A204.1 (cell line): ENCODE data around the gene ANK3.

ENCODE experiments used
- FAIRE-seq: peaks from 2 replicates; lab custom pipeline; 2012; peaks lifted over from hg19 to GRCh38; lab: Jason Lieb, UNC

The ANK3 gene

DNA sequence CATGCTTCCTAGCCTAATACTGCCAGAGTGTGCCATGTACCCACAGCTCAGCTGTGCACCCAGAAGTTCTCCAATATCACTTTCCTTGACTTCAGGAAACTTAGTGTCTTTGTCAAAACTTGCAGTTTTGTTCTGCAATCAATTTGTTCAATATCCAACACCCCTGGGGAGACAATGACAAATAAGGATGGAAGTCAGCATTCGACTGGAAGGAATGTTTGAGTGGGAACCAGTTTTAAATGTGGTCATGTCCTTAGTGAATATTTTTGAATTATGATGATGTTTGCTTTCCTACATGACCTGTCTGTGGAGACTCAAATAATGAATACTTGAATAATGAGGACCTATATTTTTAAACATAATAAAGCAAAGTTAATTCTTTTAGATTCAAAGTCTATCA lies 112.0 kb downstream of the ANK3 start:
- FAIRE-seq = no peak

DNA sequence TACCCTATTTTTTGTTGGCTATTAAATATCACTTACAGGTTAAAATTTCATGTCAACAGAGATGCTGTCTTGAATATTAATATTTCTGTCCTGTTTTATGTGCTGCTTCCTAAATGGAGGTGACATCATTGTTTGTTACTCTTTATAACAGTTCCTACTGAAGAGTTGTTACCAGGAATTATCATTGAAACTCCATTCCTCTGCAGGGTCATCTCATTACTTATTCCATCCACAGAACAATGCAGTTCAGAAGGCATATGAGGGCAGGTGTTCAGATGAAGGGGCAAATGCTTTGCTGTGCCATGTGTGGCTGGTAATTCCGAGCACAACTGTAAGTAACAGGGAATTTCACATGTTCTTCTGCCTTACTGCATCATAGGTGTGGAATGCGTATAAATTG lies 113.4 kb downstream of the ANK3 start:
- FAIRE-seq = no peak

DNA sequence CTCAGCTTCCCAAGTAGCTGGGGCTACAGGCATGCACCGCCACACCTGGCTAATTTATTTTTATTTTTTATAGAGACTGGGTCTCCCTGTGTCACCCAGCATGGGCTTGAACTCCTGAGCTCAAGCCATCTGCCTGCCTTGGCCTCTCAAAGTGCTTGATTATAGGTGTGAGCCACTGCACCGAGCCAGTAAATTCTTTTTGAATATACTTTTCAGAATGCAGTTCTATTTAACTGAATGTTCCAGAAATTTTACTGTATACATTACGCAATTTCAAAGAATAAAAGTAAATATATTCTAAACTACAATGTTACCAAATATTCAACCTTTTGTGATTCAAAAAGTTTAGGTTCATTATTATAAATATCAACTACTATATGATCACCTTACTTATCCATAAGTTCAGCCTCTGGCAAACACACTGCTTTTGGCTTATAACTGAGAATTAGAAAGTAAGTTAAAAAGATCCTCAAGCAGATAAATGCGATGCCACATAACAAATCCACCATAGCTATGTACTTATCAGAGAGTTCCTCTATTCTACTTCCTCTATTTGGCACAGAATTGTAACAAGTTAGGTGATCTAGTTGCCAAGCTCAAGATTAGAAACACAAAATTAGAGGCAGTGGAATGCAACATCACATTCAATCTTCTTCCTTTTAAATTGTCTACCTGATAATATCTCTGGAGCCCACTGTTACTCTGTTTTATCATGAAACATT lies 118.2 kb downstream of the ANK3 start:
- no peak for FAIRE-seq

DNA sequence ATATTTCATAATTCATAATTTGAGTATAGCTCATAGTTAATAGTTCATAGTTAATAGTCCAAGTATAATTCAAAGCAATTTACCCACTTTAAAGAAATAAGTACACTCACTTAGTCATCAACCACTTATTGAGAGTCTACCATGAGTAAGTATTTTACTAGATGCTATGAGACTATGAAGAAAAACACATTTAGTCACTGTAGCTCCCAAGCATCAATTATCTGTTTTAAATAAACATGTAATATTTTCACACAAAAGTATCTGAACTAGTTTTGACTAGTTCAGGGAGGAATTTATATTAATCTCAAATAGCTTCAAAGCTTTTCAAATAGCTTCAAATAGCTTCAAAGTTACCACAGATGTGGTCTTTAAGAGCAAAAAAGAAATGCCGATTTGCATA lies 119.2 kb downstream of the ANK3 start:
- FAIRE-seq = no peak

DNA sequence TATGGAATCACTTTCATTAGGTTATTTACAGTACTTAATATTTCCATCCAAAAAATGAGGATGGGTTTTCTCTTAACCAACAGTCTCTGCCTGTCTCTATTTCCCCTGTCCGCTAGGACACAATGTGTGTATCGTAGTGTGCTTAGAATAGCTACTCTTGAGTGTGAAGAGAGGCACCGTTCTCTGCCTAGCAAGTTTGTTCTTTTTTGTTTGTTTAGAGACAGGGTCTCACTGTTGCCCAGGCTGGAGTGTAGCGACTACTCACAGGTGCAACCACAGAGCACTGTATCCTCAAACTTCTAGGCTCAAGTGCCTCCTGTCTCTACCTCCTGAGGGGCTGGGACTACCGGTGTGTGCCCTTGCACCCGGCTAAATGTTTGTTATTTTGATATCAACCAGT lies 121.9 kb downstream of the ANK3 start:
- no peak for FAIRE-seq

DNA sequence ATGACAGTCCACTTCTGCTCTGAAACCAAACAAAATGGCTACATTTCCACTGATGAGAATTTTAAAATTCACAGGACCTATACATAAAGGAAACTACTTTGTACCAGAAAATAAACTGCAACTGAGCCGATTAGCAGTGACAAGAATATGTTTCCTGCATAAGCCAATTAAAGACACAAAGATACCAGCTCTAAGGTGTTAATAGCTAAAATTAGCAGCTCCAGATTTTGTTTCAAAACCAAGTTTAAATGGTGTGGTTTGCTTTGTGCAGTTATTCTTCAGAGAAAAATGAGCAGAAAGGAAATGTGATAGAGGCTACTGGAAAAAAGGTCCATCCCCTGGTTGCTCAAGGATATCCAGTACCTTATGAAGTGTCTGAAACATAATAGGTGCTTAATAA lies 123.2 kb downstream of the ANK3 start:
- FAIRE-seq = no peak

DNA sequence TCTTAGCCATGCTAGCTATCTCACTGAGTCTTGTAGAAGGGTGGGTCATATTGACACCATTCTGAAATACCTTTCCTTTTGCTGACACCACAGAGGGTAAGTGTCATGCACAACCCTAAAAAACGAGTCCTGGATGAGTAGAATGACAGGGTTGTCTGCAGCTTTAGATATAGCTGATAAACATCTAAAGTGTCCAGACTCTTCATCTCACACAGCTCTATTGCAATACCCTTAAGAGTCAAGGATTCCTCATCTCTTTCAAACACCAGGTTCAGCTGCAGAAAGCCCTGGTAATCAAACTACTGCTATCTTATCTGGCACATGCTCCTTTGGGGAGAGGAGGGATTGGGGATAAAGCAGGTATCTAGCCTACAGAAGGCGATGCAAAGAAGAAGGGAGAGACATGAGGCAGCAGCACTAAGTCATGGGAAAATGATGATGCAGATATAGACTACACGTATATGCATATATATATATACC lies 127.0 kb downstream of the ANK3 start:
- no peak for FAIRE-seq

DNA sequence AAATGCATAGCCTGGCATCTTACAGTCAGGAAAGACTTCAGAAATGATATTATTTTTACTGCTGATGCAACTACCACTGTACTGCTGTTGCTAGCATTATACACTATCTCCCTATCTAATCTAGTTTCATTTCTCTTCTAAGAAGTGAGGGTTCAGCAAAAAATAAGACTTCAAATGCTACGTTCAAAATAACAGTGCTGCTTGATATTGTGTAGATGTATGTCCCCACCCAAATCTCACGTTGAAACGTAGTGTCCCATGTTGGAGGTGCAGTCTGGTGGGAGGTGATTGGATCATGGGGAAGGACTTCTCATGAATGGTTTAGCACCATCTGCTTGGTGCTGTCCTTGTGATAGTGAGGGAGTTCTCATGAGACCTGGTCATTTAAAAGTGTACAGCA lies 129.4 kb downstream of the ANK3 start:
- FAIRE-seq = no peak

DNA sequence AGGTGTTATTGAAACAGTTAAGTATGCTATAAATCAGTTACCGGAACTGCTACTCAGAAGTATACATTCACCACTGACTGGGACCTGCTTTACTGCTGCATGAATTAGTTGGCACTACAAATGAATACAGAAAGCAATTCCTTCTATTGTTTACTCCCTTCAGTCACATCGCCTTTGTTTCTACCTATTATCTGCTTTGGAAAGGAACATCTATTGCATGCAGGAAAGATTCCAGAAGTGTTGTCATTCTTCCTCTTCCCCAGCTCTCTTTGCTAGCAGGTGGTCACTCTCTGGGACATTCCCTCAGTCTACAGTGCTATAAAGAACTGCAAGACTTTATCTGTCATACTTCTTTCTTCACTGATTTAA lies 131.3 kb downstream of the ANK3 start:
- FAIRE-seq = no peak

DNA sequence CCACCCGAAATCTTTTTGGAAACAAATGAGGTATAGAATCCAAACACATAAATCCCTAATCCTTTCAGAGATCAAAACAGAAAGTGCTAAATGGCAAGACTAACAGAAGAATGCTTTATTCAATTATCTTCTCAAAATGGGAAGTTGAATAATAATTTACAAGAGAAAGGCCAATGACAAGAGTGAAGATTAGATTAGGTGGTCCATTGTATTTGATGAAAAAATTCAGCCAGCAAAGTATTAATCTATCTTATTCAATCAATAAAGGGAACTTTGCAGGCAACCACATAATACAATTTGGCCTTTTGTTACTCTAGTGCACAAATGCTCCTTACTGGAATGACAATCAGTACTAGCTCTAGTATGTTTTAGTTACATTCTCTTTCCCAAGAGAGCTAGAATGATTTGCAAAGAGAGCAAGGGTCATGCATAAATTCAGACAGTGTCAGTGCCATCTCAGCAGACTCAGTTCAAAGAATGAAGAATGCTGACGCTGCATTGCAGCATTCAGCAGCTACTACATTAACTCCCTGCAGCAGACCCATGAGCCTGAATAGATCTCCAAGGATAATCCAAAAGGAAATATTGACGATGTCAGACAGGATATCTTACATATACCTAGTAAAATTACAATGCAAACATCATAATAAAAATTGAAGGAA lies 131.8 kb downstream of the ANK3 start:
- FAIRE-seq = no peak

DNA sequence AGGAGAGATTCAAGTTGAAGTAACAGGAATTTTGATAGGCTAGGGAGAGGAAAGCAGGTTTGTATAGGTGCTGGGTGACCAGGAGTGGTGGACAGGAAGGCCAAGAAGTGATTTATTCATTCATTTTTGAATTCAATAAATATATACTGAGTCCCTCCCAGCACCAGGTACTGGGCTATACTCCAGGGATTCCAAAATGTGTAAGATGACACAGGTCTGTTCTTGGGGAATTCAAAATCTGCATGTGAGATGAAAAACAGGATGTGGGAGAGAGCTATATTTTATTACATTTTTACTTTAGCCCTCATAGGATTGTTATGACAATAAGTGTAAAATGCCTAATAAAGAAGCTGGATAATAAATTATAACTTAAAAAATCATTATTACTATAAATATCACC lies 134.9 kb downstream of the ANK3 start:
- no peak for FAIRE-seq

DNA sequence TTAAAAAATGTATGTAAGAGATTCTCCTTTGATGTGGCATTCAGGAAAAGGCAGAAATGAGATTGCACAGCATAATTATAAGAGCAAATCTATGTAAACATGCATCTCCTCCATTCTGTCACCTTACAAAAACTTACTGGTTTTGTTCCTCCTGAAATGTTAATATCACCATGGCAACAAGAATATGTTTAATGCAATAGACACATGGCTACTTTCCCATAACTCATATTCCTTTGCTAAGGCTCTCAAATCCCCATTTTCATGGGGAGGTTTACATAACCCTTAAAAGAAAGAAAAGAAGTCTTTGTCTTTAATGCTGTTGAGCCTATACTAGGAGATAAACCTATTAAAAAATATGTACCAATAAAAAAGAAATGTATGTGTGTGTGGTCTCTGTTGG lies 136.2 kb downstream of the ANK3 start:
- no peak for FAIRE-seq

DNA sequence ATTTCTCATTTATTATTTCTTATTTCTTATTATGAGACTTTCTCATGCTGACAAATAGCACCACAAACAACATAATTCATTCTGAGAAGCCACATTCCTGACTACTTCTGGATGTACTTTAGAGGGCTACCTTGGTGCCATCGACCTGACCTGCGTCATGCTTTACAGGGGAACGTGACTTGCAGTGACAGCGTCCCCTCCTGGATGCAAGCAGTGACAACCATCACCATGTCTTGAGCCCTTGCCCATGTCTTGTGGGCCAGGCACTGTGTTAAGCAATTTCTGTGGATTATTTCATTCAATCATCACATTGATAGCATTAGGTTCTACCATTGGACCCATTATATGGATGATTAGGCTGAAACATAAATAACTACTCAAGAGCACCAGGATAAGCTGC lies 137.0 kb downstream of the ANK3 start:
- no peak for FAIRE-seq

DNA sequence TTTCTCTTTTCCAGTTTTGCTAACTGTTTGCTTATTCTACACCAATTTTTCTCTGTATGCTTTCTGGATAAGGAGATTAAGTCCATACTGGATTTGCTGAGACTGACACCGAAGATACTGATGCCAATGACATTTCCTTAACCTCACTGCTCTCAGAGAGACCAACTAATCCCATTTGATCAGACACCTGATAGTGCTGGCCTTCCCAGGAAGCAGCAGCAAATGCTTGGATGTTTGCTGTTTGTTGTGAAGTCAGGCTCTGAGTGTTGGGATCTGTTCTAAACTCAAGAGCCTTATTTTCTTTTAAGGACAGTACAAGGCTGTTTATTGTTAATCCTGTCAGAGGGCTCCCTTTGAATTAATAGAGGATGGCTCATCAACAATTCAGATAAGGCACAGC lies 143.3 kb downstream of the ANK3 start:
- no peak for FAIRE-seq

DNA sequence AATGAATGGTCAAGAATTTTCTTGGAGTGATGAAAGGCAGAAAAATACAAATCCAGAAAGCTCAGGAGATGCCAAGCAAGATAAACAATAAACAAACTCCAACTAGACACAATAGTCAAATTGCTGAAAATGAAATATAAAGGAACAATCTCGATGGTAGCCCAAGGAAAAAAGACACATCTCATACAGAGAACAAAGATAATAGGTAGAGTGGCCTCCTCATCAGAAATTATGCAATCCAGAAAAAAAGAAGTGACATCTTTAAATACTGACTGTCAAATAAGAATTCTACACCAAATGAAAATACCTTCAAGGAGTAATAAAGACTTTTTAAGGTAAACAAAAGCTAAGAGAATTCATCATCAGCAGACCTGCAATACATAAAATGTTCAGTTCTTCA lies 150.4 kb downstream of the ANK3 start:
- no peak for FAIRE-seq

DNA sequence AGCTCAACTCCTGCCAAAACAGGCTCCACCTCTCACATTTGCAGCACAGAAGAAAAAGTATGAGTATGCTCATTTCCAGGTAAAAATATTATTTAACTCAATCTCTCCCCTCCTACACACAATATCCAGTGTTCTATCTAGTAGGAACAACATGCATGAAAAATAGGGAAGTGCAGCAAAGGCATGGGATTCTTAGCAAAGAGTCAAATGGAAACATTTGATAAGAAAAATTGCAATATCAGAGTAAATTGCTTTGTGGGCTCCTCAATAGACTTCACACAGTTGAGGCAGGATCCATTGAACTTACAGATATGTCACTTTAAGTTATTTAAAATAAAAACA lies 150.9 kb downstream of the ANK3 start:
- FAIRE-seq = no peak

DNA sequence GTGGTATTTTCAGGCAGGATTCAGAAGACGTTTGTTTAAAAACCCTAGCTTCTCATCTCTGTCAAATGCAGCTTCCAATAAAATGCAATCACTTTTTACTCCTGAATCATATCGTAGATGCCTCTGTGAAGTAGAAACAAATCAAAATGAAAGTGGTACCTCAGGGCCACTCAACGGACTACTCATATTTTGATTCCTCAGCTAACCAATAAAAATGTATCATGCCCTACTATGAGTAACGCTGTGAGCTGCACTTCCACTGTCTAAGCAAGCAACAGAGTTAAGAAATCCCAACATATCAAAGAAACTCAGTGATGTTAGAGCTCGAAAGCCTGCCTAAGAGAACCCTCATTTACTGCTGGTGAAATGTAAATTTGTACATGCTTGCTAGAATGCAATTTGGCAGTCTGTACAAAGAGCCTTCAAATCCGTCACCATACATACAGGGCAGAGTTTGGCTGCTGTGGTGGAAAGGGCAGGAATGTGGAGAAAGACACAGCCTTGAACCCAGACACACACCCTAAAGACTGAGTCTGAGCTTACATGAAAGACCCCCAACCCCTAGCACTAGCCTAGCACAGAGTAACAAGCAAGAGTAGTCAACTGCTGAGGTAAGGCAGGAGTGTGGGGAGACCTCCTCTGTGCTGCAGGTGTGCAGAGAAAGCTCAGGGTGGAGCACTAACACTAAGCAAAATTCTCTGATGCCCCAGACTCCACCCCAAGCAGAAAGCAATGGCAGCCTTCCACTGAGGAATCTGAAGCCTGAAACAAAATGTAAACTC lies 151.5 kb downstream of the ANK3 start:
- FAIRE-seq = no peak

DNA sequence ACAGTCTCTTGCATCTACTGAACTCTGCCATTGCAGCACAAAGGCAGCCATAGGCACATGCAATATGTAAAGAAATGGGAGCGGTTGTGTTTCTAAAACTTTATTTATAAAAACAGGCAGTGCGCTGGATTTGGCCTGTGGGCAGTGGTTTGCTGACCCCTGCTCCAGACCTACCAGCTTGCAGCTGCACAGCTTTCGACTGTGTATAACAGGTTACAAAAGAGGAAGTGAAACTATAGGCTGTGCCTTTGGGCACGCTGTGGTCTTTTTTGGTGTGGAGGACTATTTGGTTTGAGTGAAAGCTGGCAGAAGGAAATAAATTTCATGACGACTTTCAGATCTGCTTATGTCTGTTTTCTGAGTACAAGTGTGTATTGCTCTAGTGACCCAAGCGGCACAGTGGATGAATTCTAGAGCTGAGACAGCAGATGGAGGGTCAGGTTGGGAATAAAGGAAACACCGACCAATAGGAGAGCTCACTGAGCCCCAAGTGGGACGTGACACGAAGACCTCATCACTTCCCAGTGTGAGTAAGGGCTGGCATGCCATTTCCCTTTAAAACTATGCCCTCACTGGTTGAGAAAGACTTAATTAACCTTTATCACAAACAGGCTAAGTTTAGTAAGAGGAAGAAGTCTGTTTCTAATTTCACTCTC lies 152.7 kb downstream of the ANK3 start:
- FAIRE-seq = no peak

DNA sequence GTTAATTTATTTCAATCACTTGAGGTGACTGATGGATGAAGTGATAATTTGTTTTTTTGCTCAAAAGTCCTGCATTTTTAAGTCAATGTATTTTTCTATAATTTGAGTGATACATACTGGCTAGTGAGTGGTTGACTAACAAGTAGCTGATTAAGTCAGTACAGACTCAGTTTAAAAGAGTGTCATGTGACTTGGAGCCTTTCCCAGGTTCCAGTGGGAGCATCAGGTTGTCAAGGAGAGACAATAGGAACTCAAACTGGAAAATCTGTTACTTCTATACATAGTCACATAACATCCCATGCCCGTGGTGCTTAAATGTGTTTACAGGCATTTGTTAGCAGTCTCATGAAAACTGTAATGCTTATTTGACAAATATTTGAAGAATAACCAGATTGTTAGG lies 154.7 kb downstream of the ANK3 start:
- FAIRE-seq = no peak

DNA sequence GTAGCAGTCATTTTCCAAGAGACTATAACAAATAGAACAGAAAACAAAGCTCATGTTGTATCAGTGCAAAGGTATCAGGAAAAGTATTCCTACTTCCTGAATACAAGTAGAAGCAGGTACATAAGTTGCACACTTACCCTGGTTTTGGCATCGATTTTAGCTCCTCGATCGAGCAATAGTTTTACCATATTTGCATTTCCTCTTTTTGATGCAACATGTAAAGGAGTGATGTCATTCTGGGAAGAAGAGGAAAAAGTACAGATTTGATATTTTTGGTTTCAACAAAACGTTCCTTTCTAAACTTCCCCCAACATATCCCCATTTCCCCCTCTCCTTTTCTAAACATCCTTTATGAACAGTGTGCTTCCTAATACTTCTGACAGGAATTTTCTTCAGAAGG lies 155.1 kb downstream of the ANK3 start:
- FAIRE-seq = no peak

DNA sequence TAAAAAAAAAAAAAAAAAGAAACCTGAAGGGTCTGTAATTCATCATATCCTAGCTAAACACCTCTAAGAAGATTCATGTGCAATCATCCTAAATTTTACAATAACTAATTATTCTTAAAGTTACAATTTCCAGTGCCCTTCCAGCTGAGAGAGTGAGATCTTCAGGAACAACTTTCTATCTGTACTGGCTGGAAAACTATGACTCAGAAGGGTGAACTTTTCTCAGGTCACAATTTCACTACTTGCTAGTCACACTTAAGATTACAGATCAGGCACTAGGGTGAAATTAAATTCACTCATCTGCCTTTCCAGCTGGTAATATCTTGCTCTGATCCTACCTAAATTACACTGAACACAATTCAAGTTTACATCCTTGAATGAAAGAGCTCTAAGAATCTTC lies 158.8 kb downstream of the ANK3 start:
- FAIRE-seq = no peak

DNA sequence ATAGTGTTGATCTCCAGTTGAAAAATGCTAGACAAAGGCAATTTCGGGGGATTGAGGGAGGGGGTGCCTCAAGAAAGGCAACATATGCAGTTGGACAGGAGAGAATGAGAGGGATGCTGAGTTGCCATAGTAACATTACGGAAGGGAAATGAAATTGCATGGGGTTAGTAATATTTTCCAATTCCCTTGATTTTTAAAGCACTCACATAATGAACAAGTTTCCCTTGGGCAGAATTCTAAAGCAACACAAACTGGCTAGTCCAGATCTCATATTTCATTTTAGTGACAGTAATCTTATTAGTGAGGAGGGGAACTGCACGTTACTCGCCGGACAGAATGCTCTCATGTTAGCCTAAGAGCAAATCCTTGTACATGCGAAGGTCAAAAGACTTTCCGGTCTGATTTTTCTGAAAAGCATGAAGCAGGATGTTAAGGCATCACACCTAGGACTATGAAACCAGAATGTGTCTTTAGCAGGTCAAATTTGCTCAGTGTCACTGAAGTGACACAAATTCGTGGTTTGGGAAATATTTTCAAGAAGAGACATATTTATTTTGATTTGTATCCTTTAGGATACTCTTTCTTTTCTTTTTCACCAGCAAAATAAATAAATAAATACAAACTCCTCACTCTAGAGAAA lies 165.5 kb downstream of the ANK3 start:
- no peak for FAIRE-seq

DNA sequence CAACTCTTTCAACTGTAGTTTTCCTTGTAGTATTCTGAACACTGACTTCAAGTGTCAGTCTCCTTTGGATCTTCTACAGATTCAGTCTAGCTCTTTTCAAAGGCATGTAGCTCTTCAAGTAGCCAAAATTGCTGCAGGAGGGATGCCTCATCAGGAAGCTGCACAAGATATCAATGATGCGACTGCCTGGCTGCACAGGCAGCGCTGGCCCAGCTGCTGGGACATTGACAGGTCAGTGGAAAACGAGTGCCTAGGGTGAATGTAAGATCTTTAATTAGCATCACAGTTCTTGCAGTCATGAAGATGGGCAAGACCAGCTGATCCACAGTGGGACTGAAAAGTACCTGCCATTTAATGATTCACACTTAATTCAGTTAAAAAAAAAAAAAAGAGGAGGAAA lies 167.6 kb downstream of the ANK3 start:
- FAIRE-seq = no peak
